ENCODE results near the gene KRTAP10-2.

KRTAP10-2 gene

GRCh38 chr21:44510109-44510507, 41.2 kb downstream of the KRTAP10-2 start:
- H3K27ac Mint-ChIP-seq: no peak overlapping the region
- no peaks in the 10 kb centered on the region for H3K36me3 Mint-ChIP-seq (ENCODE audit: low read depth)
- H3K4me3 Mint-ChIP-seq: no peak overlapping the region
- H3K4me1 Mint-ChIP-seq: no peaks in the 10 kb centered on the region
- no peak for TF ChIP-seq CTCF (IDR thresholded peaks at IDR 0.05; ENCODE audit: unreplicated experiment in 3 of 3)
- H3K27me3 Mint-ChIP-seq (ENCODE audit: low read depth): peaks cover 11% of the 10 kb centered on the region
- H3K9me3 Mint-ChIP-seq: no peaks in the 10 kb centered on the region

GRCh38 chr21:44509539-44509938, 41.8 kb downstream of the KRTAP10-2 start:
- Mint-ChIP-seq H3K36me3 (ENCODE audit: low read depth) (no peaks in the 10 kb centered on the region), H3K9me3 (no peaks in the 10 kb centered on the region), H3K4me3 (no peak overlapping the region), H3K27me3 (ENCODE audit: low read depth) (peaks cover 11% of the 10 kb centered on the region), H3K4me1 (no peaks in the 10 kb centered on the region), H3K27ac (no peak overlapping the region)
- no peak for TF ChIP-seq CTCF (IDR thresholded peaks at IDR 0.05; ENCODE audit: unreplicated experiment in 3 of 3)

- no peak for TF ChIP-seq CTCF (IDR thresholded peaks at IDR 0.05; ENCODE audit: unreplicated experiment in 3 of 3)
- Mint-ChIP-seq H3K27me3 (ENCODE audit: low read depth) (peaks cover 11% of the 10 kb centered on the region), H3K27ac (no peak overlapping the region), H3K36me3 (ENCODE audit: low read depth) (no peaks in the 10 kb centered on the region), H3K4me3 (no peak overlapping the region), H3K4me1 (no peaks in the 10 kb centered on the region), H3K9me3 (no peaks in the 10 kb centered on the region)
Measured at GRCh38 chr21:44508711-44509445, 42.4 kb downstream of the KRTAP10-2 start.

GRCh38 chr21:44508426-44508710, 42.9 kb downstream of the KRTAP10-2 start:
- H3K4me1 Mint-ChIP-seq: no peaks in the 10 kb centered on the region
- no peaks in the 10 kb centered on the region for H3K36me3 Mint-ChIP-seq (ENCODE audit: low read depth)
- H3K4me3 Mint-ChIP-seq: no peak overlapping the region
- peaks cover 11% of the 10 kb centered on the region for H3K27me3 Mint-ChIP-seq (ENCODE audit: low read depth)
- H3K27ac Mint-ChIP-seq: no peak overlapping the region
- H3K9me3 Mint-ChIP-seq: no peaks in the 10 kb centered on the region
- no peak for TF ChIP-seq CTCF (IDR thresholded peaks at IDR 0.05; ENCODE audit: unreplicated experiment in 3 of 3)

GRCh38 chr21:44507673-44508425, 43.5 kb downstream of the KRTAP10-2 start:
- Mint-ChIP-seq H3K27me3 (ENCODE audit: low read depth) (peaks cover 11% of the 10 kb centered on the region), H3K9me3 (no peaks in the 10 kb centered on the region), H3K27ac (no peak overlapping the region), H3K36me3 (ENCODE audit: low read depth) (no peaks in the 10 kb centered on the region), H3K4me1 (no peaks in the 10 kb centered on the region), H3K4me3 (no peak overlapping the region)
- TF ChIP-seq CTCF (IDR thresholded peaks at IDR 0.05; ENCODE audit: unreplicated experiment in 3 of 3): no peak
